RKO (cell line): ENCODE measurements around the gene SSTR5.

Source experiments
- DNase-seq: peaks from one replicate; pipeline ENCODE4 v3.0.0-alpha.2; 2016; ENCODE audit warnings: low spot score

Gene SSTR5

DNA sequence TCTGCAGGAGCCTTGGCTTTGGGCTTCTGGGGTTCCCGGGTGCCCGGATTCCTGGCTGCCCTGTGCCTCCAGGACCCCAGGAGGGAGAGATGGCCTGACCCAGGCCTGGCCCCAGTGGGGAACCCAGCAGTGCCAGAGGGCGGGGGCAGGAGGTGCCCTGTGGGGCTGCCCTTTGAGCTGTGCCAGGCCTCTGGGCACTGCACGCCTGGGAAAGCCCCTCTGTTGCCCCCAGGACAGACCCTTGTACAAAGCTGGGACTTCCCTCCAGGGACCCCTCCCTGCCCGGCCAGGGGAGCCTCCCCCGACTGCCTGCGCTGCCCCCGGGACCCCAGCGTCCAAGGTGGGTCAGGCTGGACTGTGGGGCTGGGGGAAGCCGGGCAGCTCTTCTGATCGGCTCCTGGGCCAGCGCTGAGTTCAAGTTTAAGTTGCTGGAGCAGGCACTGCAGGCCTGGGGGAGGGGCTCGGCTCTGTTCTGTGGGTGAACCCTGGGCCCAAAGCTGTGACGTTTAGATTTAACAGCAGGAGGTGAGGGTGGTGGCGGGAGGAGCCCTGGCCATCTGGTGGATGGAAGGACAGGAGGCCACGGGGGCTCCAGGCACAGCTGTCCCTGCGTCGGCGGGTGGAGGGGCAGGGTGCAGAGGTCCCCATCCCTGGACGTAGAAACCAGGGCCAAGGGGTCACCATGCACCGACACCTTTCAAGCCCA lies 51.1 kb downstream of the SSTR5 start:
- no peak for DNase-seq

DNA sequence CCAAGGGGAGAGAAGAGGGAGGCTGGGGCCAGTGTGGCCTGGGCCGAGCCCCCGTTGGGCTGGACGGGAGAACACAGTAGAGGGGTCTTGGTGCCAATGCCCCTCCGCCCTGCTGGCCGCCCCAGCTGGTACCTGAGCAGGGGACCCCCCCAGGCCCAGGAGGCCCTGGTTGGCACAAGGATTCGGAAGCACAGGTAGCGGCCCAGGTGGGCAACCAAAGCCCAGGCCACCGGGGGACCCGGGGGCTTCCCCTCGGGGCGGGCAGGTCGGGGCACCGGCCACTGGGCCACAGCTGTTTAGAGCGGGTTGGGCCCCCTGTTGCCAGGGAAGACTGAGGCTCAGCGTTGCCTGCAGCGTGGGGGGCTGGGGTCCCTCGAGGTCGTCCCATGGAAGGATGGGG lies 51.7 kb downstream of the SSTR5 start:
- DNase-seq, result no peak

DNA sequence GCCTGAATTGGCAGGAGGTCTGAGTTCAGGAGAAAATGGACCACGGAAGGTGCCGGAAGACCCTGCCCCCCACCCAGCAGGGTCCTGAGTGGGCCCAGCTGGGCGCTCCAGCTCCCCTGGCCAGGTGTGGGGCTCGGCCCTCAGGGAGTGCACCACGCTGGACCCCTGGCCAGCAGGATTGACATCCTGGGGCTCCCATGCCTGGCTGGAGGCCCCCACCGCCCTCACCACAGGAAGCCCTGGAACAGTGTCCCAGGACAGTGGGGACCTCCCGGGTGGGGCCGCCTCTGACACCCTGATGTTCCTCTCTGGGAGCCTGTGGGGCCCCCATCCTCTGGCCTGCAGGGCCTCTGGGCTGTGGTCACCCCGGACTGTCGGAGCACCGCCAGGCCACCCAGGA lies 52.2 kb downstream of the SSTR5 start:
- DNase-seq, result no peak

DNA sequence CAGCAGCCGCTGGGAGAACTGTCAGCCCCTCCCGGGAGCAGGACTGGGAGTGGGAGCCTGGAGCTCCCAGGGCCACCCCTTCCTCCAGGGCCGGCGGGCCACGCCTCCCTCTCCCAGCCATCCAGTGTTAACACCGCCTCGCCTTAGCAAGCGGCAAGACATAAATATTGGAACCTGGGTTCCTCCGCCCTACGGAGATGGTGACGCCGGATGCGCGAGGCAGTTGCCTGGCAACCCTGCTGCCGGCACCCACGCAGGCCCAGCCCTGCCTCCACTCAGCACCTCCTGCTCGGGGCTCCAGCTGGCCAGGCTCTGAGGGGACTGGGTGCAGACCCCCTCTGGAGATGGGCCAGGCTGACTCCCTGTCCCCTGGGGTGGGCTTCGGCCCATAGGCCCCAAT lies 52.9 kb downstream of the SSTR5 start:
- DNase-seq, result peak; percentile 30

DNA sequence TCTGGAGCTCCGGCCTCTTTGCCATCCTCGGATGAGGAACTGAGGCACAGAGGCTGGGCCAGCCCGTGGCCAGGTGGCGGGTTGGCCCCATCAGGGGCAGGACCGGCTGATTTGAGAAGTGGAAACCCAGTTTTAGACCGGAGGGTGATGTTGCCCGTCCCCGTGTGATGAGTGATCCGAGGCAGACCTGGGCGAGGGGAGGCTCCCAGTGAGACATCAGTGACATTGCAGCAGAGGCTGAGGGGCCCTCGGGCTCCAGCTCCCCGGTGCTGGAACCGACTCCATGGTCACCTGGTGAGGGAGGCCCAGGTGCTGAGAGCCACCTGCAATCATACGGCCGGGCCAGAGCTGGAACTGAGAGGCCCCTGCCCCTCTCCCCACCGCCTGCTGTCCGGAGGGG lies 53.5 kb downstream of the SSTR5 start:
- no peak for DNase-seq

DNA sequence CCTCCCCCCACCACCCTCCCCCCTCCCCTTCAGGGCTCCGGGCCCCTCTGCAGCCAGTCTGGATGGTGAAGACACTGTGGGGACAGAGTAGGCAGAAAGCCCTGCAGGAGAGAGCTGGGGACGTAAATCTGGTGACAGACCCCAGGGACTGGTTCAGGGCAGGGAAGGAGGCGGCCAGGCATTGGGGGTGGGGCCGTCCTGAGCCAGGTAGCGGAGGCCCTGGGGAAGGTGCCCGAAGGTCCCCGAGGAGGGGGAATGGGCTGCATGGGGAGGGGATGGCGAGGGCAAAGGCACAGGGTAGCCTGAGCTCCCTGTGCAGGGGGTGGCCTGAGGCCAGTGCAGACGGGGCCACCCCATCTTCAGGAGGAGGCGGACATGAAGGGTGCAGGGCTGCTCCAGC lies 54.0 kb downstream of the SSTR5 start:
- no peak for DNase-seq

DNA sequence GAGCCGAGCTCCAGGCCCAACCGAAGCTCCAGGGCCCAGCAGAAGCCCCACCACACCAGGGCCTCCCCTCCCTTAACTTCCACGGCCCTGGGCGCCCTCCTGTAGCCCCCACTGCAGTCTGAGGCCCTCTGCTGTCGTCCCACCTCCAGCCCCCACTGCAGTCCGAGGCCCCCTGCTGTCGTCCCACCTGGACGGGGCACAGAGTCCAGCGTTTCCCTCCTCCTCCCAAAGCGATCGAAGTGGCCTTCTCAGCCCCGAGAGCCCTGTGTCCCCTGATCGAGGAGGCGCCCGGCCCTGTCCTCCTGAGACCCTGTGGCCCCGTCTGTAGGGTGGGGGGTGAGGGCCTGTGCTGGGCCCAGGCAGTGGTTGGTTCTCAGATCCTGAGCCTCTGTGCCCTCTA lies 54.6 kb downstream of the SSTR5 start:
- DNase-seq, result no peak

DNA sequence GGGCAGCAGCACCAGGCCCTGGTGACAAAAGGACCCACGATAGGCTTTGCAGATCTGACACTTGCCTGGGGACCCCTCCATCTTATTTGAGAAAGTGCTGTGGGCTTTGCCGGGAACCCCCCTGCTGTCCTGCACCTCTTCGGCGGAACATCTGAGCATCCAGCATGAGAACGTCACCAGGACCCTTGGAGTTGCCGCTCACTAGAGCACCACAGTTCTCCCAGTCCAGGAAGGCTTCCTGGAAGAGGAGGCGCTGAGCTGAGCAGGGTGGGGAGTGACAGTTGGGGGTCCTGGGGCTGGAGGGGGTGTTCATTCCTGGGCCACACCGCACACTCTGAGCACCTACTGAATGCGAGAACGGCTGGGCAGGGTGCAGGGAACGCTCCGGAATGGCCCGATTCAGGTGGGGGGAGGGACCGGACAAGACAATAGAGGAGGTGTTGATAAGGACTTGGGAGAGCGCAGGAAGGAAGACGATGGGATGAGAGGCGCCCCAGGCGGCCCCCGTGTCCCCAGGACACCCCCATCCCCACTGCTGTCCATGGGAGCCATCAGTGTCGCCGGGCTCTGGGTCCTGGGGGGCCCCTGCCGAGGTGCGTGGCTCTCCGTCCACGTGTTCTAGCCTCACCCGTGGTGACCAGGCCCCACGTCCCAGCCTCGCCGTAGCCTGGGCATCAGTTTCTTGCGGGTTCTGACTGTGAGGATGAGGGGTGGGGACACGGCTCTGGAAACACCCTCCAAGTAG lies 55.6 kb downstream of the SSTR5 start:
- no peak for DNase-seq

DNA sequence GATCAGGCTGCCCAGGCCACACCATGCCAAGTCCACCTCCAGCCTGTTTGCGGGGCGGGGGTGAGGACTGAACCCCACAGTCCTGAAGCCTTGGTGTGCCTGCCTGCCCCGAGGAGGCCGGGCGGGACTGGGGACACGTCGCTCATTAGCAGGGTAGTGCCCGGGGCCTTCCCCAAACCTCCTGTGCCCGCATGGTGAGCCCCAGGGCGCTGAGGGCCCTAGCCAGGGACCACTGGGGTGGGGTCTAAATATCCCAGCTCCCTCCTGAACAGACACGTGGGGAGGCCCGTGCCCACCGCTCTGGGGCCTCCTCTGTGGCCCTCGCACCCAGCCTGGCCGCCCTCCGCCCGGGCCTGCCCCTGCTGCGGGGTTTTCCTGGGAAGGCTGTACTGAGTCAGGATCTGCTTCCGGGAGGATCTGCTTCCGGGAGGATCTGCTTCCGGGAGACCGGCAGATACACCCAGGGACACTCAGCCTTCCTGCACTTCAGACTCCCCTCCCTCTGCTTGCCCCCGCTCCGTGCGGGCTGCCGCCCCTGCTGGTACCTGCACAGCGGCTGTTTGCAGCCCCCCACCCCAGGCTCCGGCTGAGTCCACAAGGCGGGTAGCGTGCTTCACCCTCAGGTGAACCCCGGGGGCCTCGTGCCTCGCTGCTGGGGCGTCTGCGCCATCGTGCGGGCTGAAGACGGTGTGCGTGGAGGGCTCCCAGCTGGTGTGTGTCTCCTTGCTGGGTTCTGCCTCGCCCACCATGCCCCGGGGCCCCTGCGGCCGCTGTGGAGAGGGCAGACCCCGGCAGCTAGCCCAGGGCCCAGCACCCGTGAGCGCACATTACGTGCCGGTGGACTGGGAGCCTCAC lies 56.8 kb downstream of the SSTR5 start:
- no peak for DNase-seq

DNA sequence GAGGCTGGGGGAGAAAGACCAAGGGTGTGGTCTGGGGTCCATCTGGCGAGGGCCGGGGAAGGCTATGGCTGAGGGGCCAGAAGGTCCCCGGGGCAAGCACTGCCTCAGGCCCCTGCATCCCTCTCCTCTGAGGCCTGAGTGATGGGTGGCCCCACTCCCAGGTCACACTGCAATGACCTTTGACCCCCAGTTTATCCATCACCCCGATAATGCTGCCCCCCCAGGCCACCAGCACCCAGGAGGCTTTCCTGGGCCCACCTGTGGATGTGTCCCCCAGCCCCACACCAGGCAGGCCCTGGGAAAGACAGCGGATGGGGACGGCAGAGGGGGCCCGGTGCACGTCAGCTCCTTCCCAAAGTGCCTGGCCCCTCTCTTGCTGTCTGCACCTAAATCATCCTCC lies 57.8 kb downstream of the SSTR5 start:
- DNase-seq, result no peak
